Gastrocnemius medialis (tissue), 4 donors: ENCODE data around the gene CRKL.

Experiments used
- CTCF ChIP-seq, 5 experiments: fragments of 450-650 bp in 3 of 5; fragments of 200-600 bp in 2 of 5; sonication (generic) in 2 of 5; IDR thresholded peaks in 4 of 5; conservative IDR thresholded peaks in 1 of 5; 1 replicate in 4 of 5; 2 replicates in 1 of 5; pipeline ENCODE4 v1.5.1; 2016 to 2019; ENCODE audit warnings: antibody characterized with exemption in 5 of 5, mild to moderate bottlenecking in 3 of 5, moderate library complexity in 3 of 5
- POLR2A ChIP-seq, 2 donors: fragments of 450-650 bp; IDR thresholded peaks; one replicate each; pipeline ENCODE4 v1.6.1; 2017; ENCODE audit warnings: antibody characterized with exemption in 2 of 2, mild to moderate bottlenecking in 2 of 2, moderate library complexity in 2 of 2

GRCh38 chr22:20994128-20994901, 77.1 kb downstream of the CRKL start:
- TF ChIP-seq CTCF (IDR thresholded peaks at IDR 0.05 in 4 of 5, conservative IDR thresholded peaks at IDR 0.05 in 1 of 5): no peak
- no peak for TF ChIP-seq POLR2A (IDR thresholded peaks at IDR 0.05)
